B cell (primary cell): ENCODE data around the gene FAM186B. TPM values are rescaled to one million over a fixed set of nuclear protein-coding genes. Genes with fewer than 3 reads are reported as not detected.

Experiments used
- ATAC-seq: fragments of 200-7000 bp; cut with Tn5 transposase; one replicate; pipeline ENCODE4 v1.10.0; 2021; ENCODE audit warnings: low read depth, mild to moderate bottlenecking, moderate number of reproducible peaks, moderate library complexity
- CTCF ChIA-PET: fragments of 350-600 bp; sonication (Branson Sonifier 250); formaldehyde crosslinking; loops from one replicate; lab custom pipeline; 2021; ENCODE audit warnings: antibody characterized with exemption, inconsistent platforms; lab: Charles Lee
- POLR2A ChIA-PET: fragments of 350-600 bp; sonication (Branson Sonifier 250); formaldehyde crosslinking; loops from one replicate; lab custom pipeline; 2021; ENCODE audit warnings: antibody characterized with exemption; lab: Charles Lee
- DNase-seq: peaks from one replicate; pipeline ENCODE4 v3.0.0; 2013
- H2AFZ ChIP-seq: 2 replicates; pipeline ENCODE4 v1.6.1; 2012; ENCODE audit warnings: mild to moderate bottlenecking, low read depth, low read length; ENCODE audit not compliant: insufficient read depth, poor library complexity, severe bottlenecking
- H3K27ac ChIP-seq, 2 donors: 1 replicate in 1 of 2; 2 replicates in 1 of 2; pipeline ENCODE4 v1.5.1; 2012 to 2013; ENCODE audit warnings: low read length in 2 of 2, mild to moderate bottlenecking in 2 of 2, moderate library complexity in 1 of 2
- H3K27me3 ChIP-seq, 4 experiments: fragments of 200-600 bp in 1 of 4; sonication (generic) in 1 of 4; replicated peaks in 1 of 4; 1 replicate in 2 of 4; 2 replicates in 2 of 4; pipeline versions ENCODE4 v1.6.1 to v1.7.0; 2013 to 2016; ENCODE audit warnings: low read length in 3 of 4, mild to moderate bottlenecking in 2 of 4, mixed read lengths in 1 of 4, moderate library complexity in 1 of 4; ENCODE audit not compliant: insufficient read depth in 4 of 4, control insufficient read depth in 3 of 4; ENCODE audit errors: control extremely low read depth in 1 of 4
- H3K36me3 ChIP-seq, 2 experiments: replicated peaks in 1 of 2; 1 replicate in 1 of 2; 2 replicates in 1 of 2; pipeline versions ENCODE4 v1.6.1 to v1.7.1; 2013; ENCODE audit warnings: low read length in 1 of 2; ENCODE audit not compliant: insufficient read depth in 2 of 2, control insufficient read depth in 1 of 2; ENCODE audit errors: control extremely low read depth in 1 of 2, extremely low read depth in 1 of 2
- H3K4me1 ChIP-seq, 2 donors: fragments of 200-600 bp in 1 of 2; sonication (generic) in 1 of 2; 1 replicate in 1 of 2; 2 replicates in 1 of 2; pipeline versions ENCODE4 v1.5.1 to v1.6.1; 2013 to 2017; ENCODE audit warnings: low read length in 2 of 2; ENCODE audit not compliant: control insufficient read depth in 2 of 2, insufficient read depth in 2 of 2
- H3K4me2 ChIP-seq: replicated peaks from 2 replicates; pipeline ENCODE3; 2012; ENCODE audit warnings: mild to moderate bottlenecking, low read depth, low read length; ENCODE audit not compliant: poor library complexity, severe bottlenecking
- H3K4me3 ChIP-seq, 5 experiments: fragments of 200-600 bp in 1 of 5; sonication (generic) in 1 of 5; 1 replicate in 3 of 5; 2 replicates in 2 of 5; pipeline versions ENCODE4 v1.5.1 to v1.7.0; 2011 to 2016; ENCODE audit warnings: low read length in 4 of 5, mild to moderate bottlenecking in 4 of 5, low read depth in 2 of 5, control low read depth in 1 of 5, moderate library complexity in 1 of 5; ENCODE audit not compliant: insufficient read depth in 1 of 5; ENCODE audit errors: control extremely low read depth in 1 of 5, extremely low read depth in 1 of 5
- H3K79me2 ChIP-seq: fragments of 200-600 bp; sonication (generic); one replicate; pipeline ENCODE4 v1.6.0; 2016; ENCODE audit warnings: low read length; ENCODE audit not compliant: control insufficient read depth, insufficient read depth
- H3K9ac ChIP-seq: fragments of 200-600 bp; sonication (generic); 2 replicates; pipeline ENCODE4 v1.6.1; 2017; ENCODE audit warnings: mild to moderate bottlenecking, low read length, moderate library complexity
- H3K9me3 ChIP-seq, 3 donors: one replicate each; pipeline versions ENCODE4 v1.6.1 to v1.7.1; 2013; ENCODE audit warnings: low read length in 2 of 3; ENCODE audit not compliant: control insufficient read depth in 2 of 3, insufficient read depth in 1 of 3; ENCODE audit errors: control extremely low read depth in 1 of 3
- H4K20me1 ChIP-seq: 2 replicates; pipeline ENCODE4 v1.6.0; 2012; ENCODE audit warnings: mild to moderate bottlenecking, low read length; ENCODE audit not compliant: insufficient read depth, control insufficient read depth, poor library complexity, severe bottlenecking
- H3K27ac Mint-ChIP-seq: one replicate; pipeline ENCODE4 v1.8.0; 2021; ENCODE audit warnings: mixed read lengths
- H3K27me3 Mint-ChIP-seq: one replicate; pipeline ENCODE4 v1.8.0; 2021; ENCODE audit warnings: mixed read lengths
- H3K4me1 Mint-ChIP-seq: one replicate; pipeline ENCODE4 v1.8.0; 2021; ENCODE audit warnings: mixed read lengths
- H3K4me3 Mint-ChIP-seq: one replicate; pipeline ENCODE4 v1.8.0; 2021; ENCODE audit warnings: mixed read lengths
- H3K9me3 Mint-ChIP-seq: one replicate; pipeline ENCODE4 v1.8.0; 2022; ENCODE audit warnings: mixed read lengths; ENCODE audit not compliant: insufficient read depth
- CTCF ChIP-seq: fragments of 200-600 bp; IDR thresholded peaks from one replicate; pipeline ENCODE4 v1.8.0; 2022; ENCODE audit warnings: antibody characterized with exemption, mild to moderate bottlenecking
- EZH2 ChIP-seq: IDR thresholded peaks from 2 replicates; pipeline ENCODE4 v1.6.1; 2012; ENCODE audit warnings: borderline replicate concordance, low read depth, mild to moderate bottlenecking, moderate library complexity, low read length; ENCODE audit not compliant: insufficient read depth, poor library complexity, severe bottlenecking
- WGBS: methylation state at CpG from one replicate; pipeline ENCODE4 v1.1.5; 2013; ENCODE audit warnings: missing lambda C conversion rate; ENCODE audit not compliant: insufficient coverage; 5-methylcytosine and 5-hydroxymethylcytosine counted together
- intact Hi-C: fragments of 100-400 bp; cut with micrococcal nuclease; formaldehyde crosslinking; loops from one replicate; pipeline ENCODE4 v1.10.0; 2022
- polyA plus RNA-seq: library from polyadenylated mRNA; depleted of rRNA; stranded (reverse); fragments of >200 nt; gene quantifications from 2 replicates; pipeline ENCODE4 v1.2.3, GENCODE V29; 2012
- total RNA-seq, 2 donors: library from RNA; stranded (reverse); fragments of 120-200 nt in 1 of 2; gene quantifications; 1 replicate in 1 of 2; 2 replicates in 1 of 2; pipeline versions ENCODE4 v1.2.3 to v1.2.4, GENCODE V29; 2013 to 2022

FAM186B gene
- total and polyA plus RNA-seq, 2 donors (not counting 1 experiment from before 2014, with no cell fraction given), result 0.13 to 0.47 TPM

- no peaks in the 10 kb centered on the region for H4K20me1 ChIP-seq
- DNase-seq, result no peak
- H3K27ac Mint-ChIP-seq, result no peak overlapping the region
- peaks cover 1 to 10% (median 8%) of the 10 kb centered on the region in 3 donors for H3K9me3 ChIP-seq
- no peaks in the 10 kb centered on the region for H3K4me1 ChIP-seq
- TF ChIP-seq EZH2, result no peak
- no peak for TF ChIP-seq CTCF
- H3K79me2 ChIP-seq, result no peaks in the 10 kb centered on the region
- no peaks in the 10 kb centered on the region for H3K4me1 Mint-ChIP-seq
- H3K27me3 Mint-ChIP-seq, result no peaks in the 10 kb centered on the region
- no peak overlapping the region for H2AFZ ChIP-seq
- intact Hi-C loops, result no loop called here
- no peak overlapping the region for H3K9ac ChIP-seq
- CTCF ChIA-PET, result interaction anchor here (0.6 to 1.3 kb wide), 2 partner anchors 10 to 45 kb away, joined by 3 read pairs; no protein-coding TSS in a partner anchor
- POLR2A ChIA-PET, result no interaction called here
- no peak overlapping the region for H3K27ac ChIP-seq
- H3K4me3 Mint-ChIP-seq, result no peak overlapping the region
- no peak for ATAC-seq
- H3K27me3 ChIP-seq, result no peaks in the 10 kb centered on the region
- H3K9me3 Mint-ChIP-seq, result peaks cover 5% of the 10 kb centered on the region
- WGBS, result 100% methylated on average over 3 of the region's 4 CpGs
- H3K36me3 ChIP-seq, result peaks cover 0 to 19% of the 10 kb centered on the region in 2 experiments
- H3K4me2 ChIP-seq, result no peak overlapping the region
- no peak overlapping the region for H3K4me3 ChIP-seq
Observed at GRCh38 chr12:49588721-49589516, 16.5 kb downstream of the FAM186B start.

GRCh38 chr12:49588281-49588680 lies 17.2 kb downstream of the FAM186B start:
- CTCF ChIA-PET, result interaction anchor here (1.3 kb wide), 1 partner anchor 9 kb away, joined by 3 read pairs; no protein-coding TSS in a partner anchor
- no peaks in the 10 kb centered on the region for H4K20me1 ChIP-seq
- H3K27ac ChIP-seq, result no peak overlapping the region
- no peaks in the 10 kb centered on the region for H3K4me1 Mint-ChIP-seq
- H3K4me3 ChIP-seq, result no peak overlapping the region
- H3K36me3 ChIP-seq, result peaks cover 0 to 23% of the 10 kb centered on the region in 2 experiments
- H3K9me3 ChIP-seq, result peaks cover 1 to 10% (median 8%) of the 10 kb centered on the region in 3 donors
- H3K27me3 Mint-ChIP-seq, result no peaks in the 10 kb centered on the region
- no peak overlapping the region for H3K4me3 Mint-ChIP-seq
- H3K27ac Mint-ChIP-seq, result no peak overlapping the region
- H3K4me1 ChIP-seq, result no peaks in the 10 kb centered on the region
- H3K79me2 ChIP-seq, result no peaks in the 10 kb centered on the region
- H3K9ac ChIP-seq, result no peak overlapping the region
- ATAC-seq (no peak), DNase-seq (no peak)
- TF ChIP-seq CTCF, result no peak
- TF ChIP-seq EZH2, result no peak
- intact Hi-C loops, result no loop called here
- H3K9me3 Mint-ChIP-seq, result peaks cover 5% of the 10 kb centered on the region
- 89% methylated on average over 6 of the region's 7 CpGs for WGBS
- POLR2A ChIA-PET, result no interaction called here
- no peak overlapping the region for H3K4me2 ChIP-seq
- H3K27me3 ChIP-seq, result no peaks in the 10 kb centered on the region
- no peak overlapping the region for H2AFZ ChIP-seq
